CD4-positive, alpha-beta T cell (primary cell): ENCODE results near the gene PLN. TPM values are rescaled to one million over a fixed set of nuclear protein-coding genes. Genes with fewer than 3 reads are reported as not detected.
A peak's percentile ranks its signal among the peaks of the same experiment; 100 is the strongest.

Source experiments
- ATAC-seq: fragments of 200-7000 bp; cut with Tn5 transposase; one replicate; pipeline ENCODE4 v1.10.0; 2022; ENCODE audit warnings: mild to moderate bottlenecking; ENCODE audit not compliant: poor library complexity
- CTCF ChIA-PET: fragments of 350-600 bp; sonication (Branson Sonifier 250); formaldehyde crosslinking; loops from one replicate; lab custom pipeline; 2021; ENCODE audit warnings: antibody characterized with exemption, inconsistent platforms; lab: Charles Lee
- POLR2A ChIA-PET: fragments of 350-600 bp; sonication (Branson Sonifier 250); formaldehyde crosslinking; loops from one replicate; lab custom pipeline; 2021; ENCODE audit warnings: antibody characterized with exemption, inconsistent platforms; lab: Charles Lee
- DNase-seq, 14 experiments: peaks; one replicate each; pipeline ENCODE4 v3.0.0-alpha.2; 2013 to 2020; ENCODE audit warnings: mixed read lengths in 2 of 14
- H3K27ac ChIP-seq, 2 donors: one replicate each; pipeline versions ENCODE4 v1.5.1 to v1.7.0; 2013; ENCODE audit warnings: low read length in 2 of 2, low read depth in 1 of 2, mild to moderate bottlenecking in 1 of 2
- H3K27me3 ChIP-seq, 2 experiments: 1 replicate in 1 of 2; 2 replicates in 1 of 2; pipeline versions ENCODE4 v1.6.1 to v1.7.0; 2013; ENCODE audit warnings: low read length in 2 of 2, control low read depth in 1 of 2, mild to moderate bottlenecking in 1 of 2, moderate library complexity in 1 of 2; ENCODE audit not compliant: insufficient read depth in 2 of 2, control insufficient read depth in 1 of 2
- H3K36me3 ChIP-seq: one replicate; pipeline ENCODE4 v1.6.1; 2013; ENCODE audit warnings: low read length, control low read depth; ENCODE audit not compliant: insufficient read depth
- H3K4me1 ChIP-seq: one replicate; pipeline ENCODE4 v1.6.1; 2013; ENCODE audit warnings: low read length, control low read depth; ENCODE audit not compliant: insufficient read depth
- H3K4me3 ChIP-seq: one replicate; pipeline ENCODE4 v1.5.1; 2013; ENCODE audit warnings: mild to moderate bottlenecking, low read length, moderate library complexity
- H3K9me3 ChIP-seq, 2 experiments: 1 replicate in 1 of 2; 2 replicates in 1 of 2; pipeline versions ENCODE4 v1.6.1 to v1.7.0; 2013; ENCODE audit warnings: low read length in 2 of 2, mild to moderate bottlenecking in 2 of 2, control low read depth in 1 of 2, moderate library complexity in 1 of 2; ENCODE audit not compliant: control insufficient read depth in 1 of 2, insufficient read depth in 1 of 2
- H3K27ac Mint-ChIP-seq: one replicate; pipeline ENCODE4 v1.8.0; 2020; ENCODE audit warnings: mixed read lengths
- H3K27me3 Mint-ChIP-seq: one replicate; pipeline ENCODE4 v1.8.0; 2021; ENCODE audit warnings: mixed read lengths
- H3K36me3 Mint-ChIP-seq: one replicate; pipeline ENCODE4 v1.8.0; 2021; ENCODE audit warnings: low read depth, mixed read lengths
- H3K4me1 Mint-ChIP-seq: one replicate; pipeline ENCODE4 v1.8.0; 2021; ENCODE audit warnings: low read depth, mixed read lengths
- H3K4me3 Mint-ChIP-seq: one replicate; pipeline ENCODE4 v1.8.0; 2020; ENCODE audit warnings: mild to moderate bottlenecking, mixed read lengths
- H3K9me3 Mint-ChIP-seq: one replicate; pipeline ENCODE4 v1.8.0; 2020; ENCODE audit warnings: mixed read lengths
- CTCF ChIP-seq: fragments of 200-600 bp; IDR thresholded peaks from one replicate; pipeline ENCODE4 v1.8.0; 2022; ENCODE audit warnings: antibody characterized with exemption, mild to moderate bottlenecking
- intact Hi-C, 2 experiments: fragments of 100-400 bp; cut with DNase I in 1 of 2; cut with micrococcal nuclease in 1 of 2; formaldehyde crosslinking; loops; one replicate each; pipeline versions ENCODE4 v1.15.1 to v1.9.0; 2023 to 2025; cut with DNase I, micrococcal nuclease
- total RNA-seq, 174 experiments: library from RNA in 2 of 174; stranded (reverse) in 2 of 174; gene quantifications; one replicate each; pipeline ENCODE4 v1.2.3 and lab custom pipeline; 2021 to 2026

Gene PLN
- total RNA-seq, 2 experiments from 2014 or later, result not detected

GRCh38 chr6:118589649-118590365 lies 41.7 kb downstream of the PLN start:
- no peak for DNase-seq
- Histone ChIP-seq H3K4me1 (peaks cover 4% of the 10 kb centered on the region), H3K27me3 (no peaks in the 10 kb centered on the region), H3K27ac (no peak overlapping the region), H3K9me3 (no peaks in the 10 kb centered on the region), H3K4me3 (no peak overlapping the region), H3K36me3 (peaks cover 13% of the 10 kb centered on the region)
- Mint-ChIP-seq H3K9me3 (no peaks in the 10 kb centered on the region), H3K27me3 (no peaks in the 10 kb centered on the region), H3K27ac (peak overlapping the region; percentile 48), H3K36me3 (peaks cover 85% of the 10 kb centered on the region), H3K4me3 (no peak overlapping the region), H3K4me1 (peaks cover 78% of the 10 kb centered on the region)
- intact Hi-C loops, result no loop called here
- ChIA-PET POLR2A (no interaction called here), CTCF (no interaction called here)
- ATAC-seq, result no peak
- TF ChIP-seq CTCF, result no peak

- POLR2A ChIA-PET, result no interaction called here
- peaks cover 82% of the 10 kb centered on the region for H3K4me1 Mint-ChIP-seq
- no peak overlapping the region for H3K27ac ChIP-seq
- peaks cover 4% of the 10 kb centered on the region for H3K4me1 ChIP-seq
- DNase-seq, result no peak
- H3K9me3 ChIP-seq, result no peaks in the 10 kb centered on the region
- H3K36me3 ChIP-seq, result peaks cover 11% of the 10 kb centered on the region
- H3K27me3 ChIP-seq, result no peaks in the 10 kb centered on the region
- peaks cover 78% of the 10 kb centered on the region for H3K36me3 Mint-ChIP-seq
- no peak for TF ChIP-seq CTCF
- H3K27ac Mint-ChIP-seq, result no peak overlapping the region
- no peaks in the 10 kb centered on the region for H3K27me3 Mint-ChIP-seq
- H3K9me3 Mint-ChIP-seq, result no peaks in the 10 kb centered on the region
- no peak overlapping the region for H3K4me3 ChIP-seq
- no peak for ATAC-seq
- no peak overlapping the region for H3K4me3 Mint-ChIP-seq
- CTCF ChIA-PET, result interaction anchor here (0.5 to 0.6 kb wide), 2 partner anchors 78 to 149 kb away, joined by 3 to 4 read pairs; no protein-coding TSS in a partner anchor
- intact Hi-C loops, result no loop called here
These were observed 43.8 kb downstream of the PLN start for GRCh38 chr6:118591897-118592296.

- H3K4me3 ChIP-seq, result no peak overlapping the region
- H3K9me3 ChIP-seq, result no peaks in the 10 kb centered on the region
- no peak for TF ChIP-seq CTCF
- peaks cover 11% of the 10 kb centered on the region for H3K36me3 ChIP-seq
- ATAC-seq (no peak), DNase-seq (no peak)
- H3K4me1 Mint-ChIP-seq, result peaks cover 74% of the 10 kb centered on the region
- H3K27ac Mint-ChIP-seq, result no peak overlapping the region
- H3K36me3 Mint-ChIP-seq, result peaks cover 74% of the 10 kb centered on the region
- no peaks in the 10 kb centered on the region for H3K27me3 Mint-ChIP-seq
- CTCF ChIA-PET, result interaction anchor here (0.6 kb wide), 1 partner anchor 519 kb away, joined by 4 read pairs; no protein-coding TSS in a partner anchor
- POLR2A ChIA-PET, result no interaction called here
- H3K9me3 Mint-ChIP-seq, result no peaks in the 10 kb centered on the region
- H3K4me1 ChIP-seq, result no peaks in the 10 kb centered on the region
- intact Hi-C loops, result no loop called here
- no peaks in the 10 kb centered on the region for H3K27me3 ChIP-seq
- no peak overlapping the region for H3K4me3 Mint-ChIP-seq
- no peak overlapping the region for H3K27ac ChIP-seq
These were observed 46.8 kb downstream of the PLN start for GRCh38 chr6:118594877-118595276.
